ENCODE measurements around the gene RASSF4. TPM values are rescaled to one million over a fixed set of nuclear protein-coding genes. Genes with fewer than 3 reads are reported as not detected.

RASSF4 gene
- total RNA-seq, 2 experiments from 2014 or later: 1.2 to 3.1 TPM

GRCh38 chr10:44947371-44948152 lies 12.0 kb upstream of the RASSF4 start:
- Mint-ChIP-seq H3K4me3 (no peak overlapping the region), H3K27ac (no peak overlapping the region), H3K4me1 (no peaks in the 10 kb centered on the region), H3K9me3 (ENCODE audit: low read depth) (peaks cover 13% of the 10 kb centered on the region), H3K36me3 (peaks cover 7% of the 10 kb centered on the region), H3K27me3 (peaks cover 15% of the 10 kb centered on the region)
- no peak for ATAC-seq
- CTCF ChIA-PET: no interaction called here
- DNase-seq: peak; percentile 19

DNA sequence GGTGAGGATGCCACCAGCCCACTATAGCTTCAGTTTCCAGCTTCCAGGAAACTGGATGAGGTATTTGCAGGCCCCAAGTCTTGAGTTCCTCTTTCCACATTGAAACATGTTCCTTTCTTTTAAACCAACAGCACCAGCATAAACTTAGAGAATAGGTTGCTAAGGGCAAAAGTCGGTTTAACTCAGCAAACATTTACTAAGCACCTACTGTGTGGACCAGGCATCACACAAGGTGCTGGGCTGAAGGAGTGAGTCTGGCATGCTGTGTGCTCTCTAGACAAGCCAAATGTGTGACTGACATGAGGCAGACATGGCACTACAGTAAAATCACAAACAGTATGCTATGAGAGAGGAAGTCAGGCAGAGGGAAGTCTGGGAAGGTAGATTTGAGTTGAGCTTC lies 11.0 kb upstream of the RASSF4 start:
- peaks cover 9% of the 10 kb centered on the region for H3K27me3 Mint-ChIP-seq
- CTCF ChIA-PET: interaction anchor here (2.6 kb wide), 1 partner anchor 16 kb away, joined by 11 read pairs; no protein-coding TSS in a partner anchor
- no peak overlapping the region for H3K4me3 Mint-ChIP-seq
- H3K36me3 Mint-ChIP-seq: peaks cover 7% of the 10 kb centered on the region
- ATAC-seq (no peak), DNase-seq (peak; percentile 3)
- H3K27ac Mint-ChIP-seq: no peak overlapping the region
- H3K4me1 Mint-ChIP-seq: no peaks in the 10 kb centered on the region
- peaks cover 13% of the 10 kb centered on the region for H3K9me3 Mint-ChIP-seq (ENCODE audit: low read depth)

- peaks cover 11% of the 10 kb centered on the region for H3K9me3 Mint-ChIP-seq (ENCODE audit: low read depth)
- no peak for ATAC-seq
- peak; percentile 12 for DNase-seq
- no peaks in the 10 kb centered on the region for H3K4me1 Mint-ChIP-seq
- H3K27me3 Mint-ChIP-seq: peaks cover 7% of the 10 kb centered on the region
- H3K4me3 Mint-ChIP-seq: no peak overlapping the region
- CTCF ChIA-PET: interaction anchor here (2.6 kb wide), 1 partner anchor 17 kb away, joined by 11 read pairs; no protein-coding TSS in a partner anchor
- peaks cover 6% of the 10 kb centered on the region for H3K36me3 Mint-ChIP-seq
- no peak overlapping the region for H3K27ac Mint-ChIP-seq
Measured at GRCh38 chr10:44949127-44949802, 10.3 kb upstream of the RASSF4 start.

DNA sequence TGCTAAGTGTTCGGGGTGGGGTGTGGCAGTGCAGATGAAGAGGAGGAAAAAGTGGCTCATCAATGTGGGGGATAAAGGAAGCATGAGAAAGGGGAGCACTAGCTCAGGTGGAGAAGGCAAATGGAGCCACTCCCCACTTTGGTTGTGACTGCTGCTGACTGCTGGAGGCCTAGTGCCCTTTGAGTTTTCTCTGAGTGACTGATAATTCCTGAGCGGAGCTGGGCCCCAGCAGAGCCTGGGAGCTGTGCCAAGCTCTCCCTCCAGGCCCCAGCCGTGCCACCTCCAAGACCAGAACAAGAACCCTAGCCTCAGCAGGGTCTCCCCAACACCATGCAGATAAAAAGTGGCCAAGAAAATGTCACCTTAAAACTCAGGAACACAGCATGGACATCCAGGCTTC lies 9.7 kb upstream of the RASSF4 start:
- H3K36me3 Mint-ChIP-seq: peaks cover 2% of the 10 kb centered on the region
- H3K4me1 Mint-ChIP-seq: no peaks in the 10 kb centered on the region
- no peak overlapping the region for H3K27ac Mint-ChIP-seq
- peaks cover 6% of the 10 kb centered on the region for H3K9me3 Mint-ChIP-seq (ENCODE audit: low read depth)
- H3K4me3 Mint-ChIP-seq: no peak overlapping the region
- DNase-seq (peak; percentile 23), ATAC-seq (no peak)
- CTCF ChIA-PET: interaction anchor here (2.6 kb wide), 1 partner anchor 17 kb away, joined by 11 read pairs; no protein-coding TSS in a partner anchor
- H3K27me3 Mint-ChIP-seq: peaks cover 2% of the 10 kb centered on the region

DNA sequence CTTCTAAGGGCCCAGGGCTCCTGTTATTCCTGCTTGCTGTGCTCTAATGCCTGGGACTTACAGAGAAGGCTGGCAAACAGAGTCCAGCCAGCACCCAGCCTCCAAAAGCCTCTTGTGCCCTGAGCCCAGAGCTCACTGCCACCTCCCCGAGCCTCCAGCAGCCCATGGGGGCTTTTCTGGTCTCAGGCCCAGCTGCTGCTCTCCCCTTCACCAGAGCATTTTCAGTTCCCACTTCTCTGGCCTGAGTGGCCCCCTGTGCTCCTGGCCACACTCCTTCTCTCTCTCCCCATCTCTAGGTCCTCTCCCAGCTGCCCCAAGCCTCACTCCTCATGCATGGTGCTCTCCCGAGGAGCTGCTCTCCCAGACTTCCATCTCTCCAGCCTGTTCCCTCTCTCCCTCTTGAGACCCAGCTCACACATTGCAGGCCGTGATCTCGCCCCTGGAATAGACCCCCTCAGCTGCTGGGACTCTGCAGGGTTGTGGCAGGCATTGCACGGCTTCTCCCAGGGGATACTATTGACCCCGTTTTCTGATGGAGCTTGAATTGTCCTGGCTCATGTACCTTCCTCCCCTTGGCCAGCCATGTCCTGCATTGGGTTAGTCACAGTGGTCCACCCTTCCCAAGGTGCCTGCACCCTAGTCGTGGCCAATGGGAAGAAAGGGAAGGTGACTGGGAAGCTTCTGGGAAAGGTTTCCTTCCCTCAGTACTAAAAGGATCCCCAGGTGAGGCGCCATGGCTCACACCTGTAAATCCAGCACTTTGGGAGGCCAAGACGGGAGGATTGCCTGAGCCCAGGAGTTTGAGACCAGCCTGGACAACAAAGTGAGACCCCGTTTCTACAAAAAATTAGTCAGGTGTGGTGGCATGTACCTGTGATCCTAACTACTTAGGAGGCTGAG lies 9.0 kb upstream of the RASSF4 start:
- Mint-ChIP-seq H3K27ac (no peak overlapping the region), H3K36me3 (no peaks in the 10 kb centered on the region), H3K9me3 (ENCODE audit: low read depth) (peaks cover 3% of the 10 kb centered on the region), H3K4me3 (no peak overlapping the region), H3K27me3 (no peaks in the 10 kb centered on the region), H3K4me1 (no peaks in the 10 kb centered on the region)
- CTCF ChIA-PET: interaction anchor here (2.6 kb wide), 1 partner anchor 18 kb away, joined by 11 read pairs; no protein-coding TSS in a partner anchor
- peak; percentile 31 for DNase-seq
- no peak for ATAC-seq

DNA sequence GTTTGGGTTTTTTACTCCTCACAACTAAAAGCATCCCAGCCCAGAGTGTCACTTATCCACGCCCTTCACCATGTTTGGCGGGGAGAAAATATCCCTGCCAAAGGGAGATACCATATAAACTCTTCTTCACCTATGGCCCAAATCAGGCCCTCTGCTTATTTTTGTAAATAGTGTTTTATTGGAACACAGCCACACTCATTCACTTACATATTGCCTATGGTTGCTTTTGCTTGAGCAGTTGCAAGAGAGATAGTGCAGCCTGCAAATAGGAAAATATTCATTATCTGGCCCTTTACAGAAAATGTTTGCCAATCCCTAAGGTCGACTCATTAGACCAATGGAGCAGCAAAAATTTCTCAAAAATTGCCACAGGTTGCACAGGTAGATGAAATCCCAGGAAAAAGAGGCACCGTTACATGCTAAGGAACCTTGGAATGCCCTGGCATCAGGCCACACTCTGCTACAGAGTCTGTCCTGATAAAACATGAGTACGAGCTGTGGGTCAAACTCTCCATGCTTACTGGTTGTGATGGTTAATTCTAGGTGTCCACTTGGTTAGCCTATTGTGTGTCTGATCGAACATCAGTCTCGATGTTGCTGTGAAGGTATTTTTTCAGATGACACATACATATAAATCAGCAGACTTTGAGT lies 7.9 kb upstream of the RASSF4 start:
- DNase-seq (peak; percentile 8), ATAC-seq (no peak)
- CTCF ChIA-PET: interaction anchor here (0.8 kb wide), 1 partner anchor 15 kb away, joined by 4 read pairs; no protein-coding TSS in a partner anchor
- peaks cover 5% of the 10 kb centered on the region for H3K36me3 Mint-ChIP-seq
- H3K27ac Mint-ChIP-seq: no peak overlapping the region
- H3K27me3 Mint-ChIP-seq: no peaks in the 10 kb centered on the region
- H3K4me3 Mint-ChIP-seq: no peak overlapping the region
- no peaks in the 10 kb centered on the region for H3K4me1 Mint-ChIP-seq
- H3K9me3 Mint-ChIP-seq (ENCODE audit: low read depth): no peaks in the 10 kb centered on the region

- no peaks in the 10 kb centered on the region for H3K27me3 Mint-ChIP-seq
- no peak overlapping the region for H3K4me3 Mint-ChIP-seq
- H3K36me3 Mint-ChIP-seq: peaks cover 9% of the 10 kb centered on the region
- H3K9me3 Mint-ChIP-seq (ENCODE audit: low read depth): no peaks in the 10 kb centered on the region
- DNase-seq (peak; percentile 12), ATAC-seq (no peak)
- no peak overlapping the region for H3K27ac Mint-ChIP-seq
- H3K4me1 Mint-ChIP-seq: peaks cover 3% of the 10 kb centered on the region
- CTCF ChIA-PET: interaction anchor here (0.8 to 1.2 kb wide), 2 partner anchors 12 to 14 kb away, joined by 3 to 4 read pairs; no protein-coding TSS in a partner anchor
Measured at GRCh38 chr10:44952779-44953231, 6.8 kb upstream of the RASSF4 start.

DNA sequence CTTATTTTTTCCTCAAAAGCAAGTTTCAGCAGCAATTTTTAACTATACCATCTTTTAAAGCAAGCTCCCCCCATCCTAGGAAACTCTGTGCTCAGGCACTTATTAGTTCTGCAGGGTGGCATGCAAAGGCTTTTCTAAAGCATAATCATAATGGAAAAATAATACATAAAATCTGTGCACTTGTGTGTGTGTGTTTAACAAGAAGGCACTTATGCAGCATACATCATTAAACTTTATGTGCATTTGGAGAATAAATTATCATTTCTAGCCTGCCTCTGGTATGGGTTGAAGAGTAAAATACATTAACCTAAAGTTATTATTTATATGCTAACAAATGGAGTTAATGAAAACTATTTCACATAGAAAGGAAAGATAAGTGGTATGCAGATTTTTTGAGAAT lies 5.6 kb upstream of the RASSF4 start:
- Mint-ChIP-seq H3K9me3 (ENCODE audit: low read depth) (no peaks in the 10 kb centered on the region), H3K27ac (no peak overlapping the region), H3K4me1 (peaks cover 14% of the 10 kb centered on the region), H3K27me3 (no peaks in the 10 kb centered on the region), H3K4me3 (no peak overlapping the region), H3K36me3 (peaks cover 9% of the 10 kb centered on the region)
- CTCF ChIA-PET: interaction anchor here (1.1 to 1.2 kb wide), 3 partner anchors 11 to 21 kb away, joined by 3 to 4 read pairs (median 3); no protein-coding TSS in a partner anchor
- ATAC-seq: no peak
- no peak for DNase-seq

DNA sequence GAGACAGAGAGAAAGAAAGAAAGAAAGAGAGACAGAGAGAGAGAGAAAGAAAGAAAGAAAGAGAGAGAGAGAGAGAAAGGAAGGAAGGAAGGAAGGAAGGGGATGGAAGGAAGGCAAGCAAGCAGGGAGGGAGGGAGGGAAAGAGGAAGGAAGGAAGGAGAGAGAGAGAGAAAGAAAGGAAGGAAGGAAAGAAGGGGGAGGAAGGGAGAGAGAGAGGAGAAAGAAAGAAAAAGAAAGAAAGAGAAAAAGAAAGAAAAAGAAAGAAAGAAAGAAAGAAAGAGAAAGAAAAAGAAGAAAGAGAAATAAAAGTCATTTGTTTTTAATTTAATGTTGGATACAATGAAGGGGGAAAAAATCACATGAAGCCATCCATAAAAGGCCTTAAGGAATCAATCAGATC lies 4.6 kb upstream of the RASSF4 start:
- H3K4me3 Mint-ChIP-seq: no peak overlapping the region
- no peak for ATAC-seq
- H3K27me3 Mint-ChIP-seq: no peaks in the 10 kb centered on the region
- H3K4me1 Mint-ChIP-seq: peaks cover 14% of the 10 kb centered on the region
- H3K9me3 Mint-ChIP-seq (ENCODE audit: low read depth): no peaks in the 10 kb centered on the region
- DNase-seq: no peak
- no peak overlapping the region for H3K27ac Mint-ChIP-seq
- peaks cover 9% of the 10 kb centered on the region for H3K36me3 Mint-ChIP-seq
- CTCF ChIA-PET: interaction anchor here (1.1 kb wide), 1 partner anchor 22 kb away, joined by 3 read pairs; no protein-coding TSS in a partner anchor

DNA sequence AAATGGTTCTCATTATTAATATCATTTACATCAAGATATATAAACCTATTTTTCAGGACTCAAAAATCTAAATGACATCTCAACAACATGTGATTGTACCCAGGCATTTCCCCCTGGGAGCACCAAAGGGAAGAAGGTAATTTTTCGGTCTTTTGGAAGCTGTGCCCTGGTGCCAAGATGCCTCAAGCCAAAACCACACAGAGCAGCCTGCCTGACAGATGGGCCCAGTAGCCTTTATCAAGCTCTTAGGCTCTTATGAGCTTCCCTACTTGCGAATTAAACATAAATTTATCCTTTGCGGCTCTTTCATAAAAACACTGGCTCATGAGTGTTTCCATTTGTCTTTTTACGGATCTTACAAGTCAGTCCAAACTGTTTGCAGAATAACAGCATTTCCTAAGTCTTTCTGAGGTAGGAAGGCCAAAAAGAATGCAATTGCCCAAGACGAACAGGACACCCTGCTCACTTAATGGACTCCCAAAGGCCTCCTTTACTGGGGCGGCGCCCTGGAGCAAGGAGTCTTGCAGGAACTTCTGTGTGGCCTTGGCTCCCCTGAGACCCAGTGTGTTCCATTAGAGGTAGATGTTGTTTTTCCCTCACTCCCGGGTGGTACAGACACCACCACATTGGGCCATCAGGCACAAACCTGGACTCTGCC lies 4.1 kb upstream of the RASSF4 start:
- H3K4me3 Mint-ChIP-seq: no peak overlapping the region
- CTCF ChIA-PET: interaction anchor here (1.1 kb wide), 1 partner anchor 23 kb away, joined by 3 read pairs; no protein-coding TSS in a partner anchor

GRCh38 chr10:44956226-44956625 lies 3.4 kb upstream of the RASSF4 start:
- Mint-ChIP-seq H3K27me3 (no peaks in the 10 kb centered on the region), H3K36me3 (peaks cover 9% of the 10 kb centered on the region), H3K4me3 (no peak overlapping the region), H3K27ac (no peak overlapping the region), H3K9me3 (ENCODE audit: low read depth) (no peaks in the 10 kb centered on the region), H3K4me1 (peaks cover 14% of the 10 kb centered on the region)
- CTCF ChIA-PET: interaction anchor here (1.0 kb wide), 1 partner anchor 23 kb away, joined by 3 read pairs; no protein-coding TSS in a partner anchor
- peak; percentile 8 for DNase-seq
- ATAC-seq: no peak

More for the DNA sequence above, 4.1 kb upstream of the RASSF4 start:
- H3K9me3 Mint-ChIP-seq (ENCODE audit: low read depth): no peaks in the 10 kb centered on the region
- H3K36me3 Mint-ChIP-seq: peaks cover 9% of the 10 kb centered on the region
- DNase-seq (peak; percentile 28), ATAC-seq (no peak)
- H3K27ac Mint-ChIP-seq: no peak overlapping the region
- no peaks in the 10 kb centered on the region for H3K27me3 Mint-ChIP-seq
- peaks cover 14% of the 10 kb centered on the region for H3K4me1 Mint-ChIP-seq
